ENCODE data around the gene ATXN7L1. TPM values are rescaled to one million over a fixed set of nuclear protein-coding genes. Genes with fewer than 3 reads are reported as not detected.

ATXN7L1 gene
- total RNA-seq, 1 experiment from 2014 or later = 38.5 TPM

DNA sequence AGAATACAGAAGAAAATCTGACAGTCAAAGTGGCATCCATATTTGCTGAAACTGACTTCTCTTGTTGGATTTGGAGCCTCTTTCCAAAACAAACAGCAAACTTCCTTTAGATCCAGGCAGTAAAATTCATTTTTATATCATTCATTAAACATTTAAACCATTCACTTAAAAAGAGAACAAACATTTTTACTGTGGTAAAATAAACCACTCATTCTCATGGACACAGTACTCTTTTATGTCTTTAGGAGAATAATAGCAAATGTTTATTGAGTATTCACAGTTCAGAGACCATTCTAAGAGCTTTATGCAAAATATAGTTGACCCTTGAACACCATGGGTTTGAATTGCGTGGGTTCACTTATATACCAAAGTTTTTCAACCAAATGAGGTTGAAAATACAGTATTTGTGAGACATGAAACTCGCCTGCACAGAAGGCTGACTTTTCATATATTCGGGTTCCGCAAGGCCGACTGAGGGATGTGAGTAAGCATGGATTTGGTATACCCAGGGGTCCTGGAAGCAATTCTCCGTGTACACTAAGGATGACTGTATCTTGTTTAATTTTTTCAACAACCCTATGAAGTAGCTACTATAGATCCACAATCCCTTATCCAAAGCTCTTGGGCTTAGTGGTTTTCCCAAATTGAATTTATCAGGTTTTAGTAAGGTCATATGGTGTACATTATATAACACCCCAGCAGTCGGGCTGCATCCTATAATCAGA, 49.1 kb downstream of the ATXN7L1 start:
- ATAC-seq (no peak), DNase-seq (ENCODE audit: low spot score) (no peak)
- no peak for TF ChIP-seq OVOL2 (CRISPR knock-in tag; IDR thresholded peaks at IDR 0.05; ENCODE audit: borderline replicate concordance)
- TF ChIP-seq CBFB (CRISPR knock-in tag; IDR thresholded peaks at IDR 0.05; ENCODE audit: low read depth) = no peak
- no peak for TF ChIP-seq MYBL2 (CRISPR knock-in tag; IDR thresholded peaks at IDR 0.05)
- TF ChIP-seq, protein P1, sequence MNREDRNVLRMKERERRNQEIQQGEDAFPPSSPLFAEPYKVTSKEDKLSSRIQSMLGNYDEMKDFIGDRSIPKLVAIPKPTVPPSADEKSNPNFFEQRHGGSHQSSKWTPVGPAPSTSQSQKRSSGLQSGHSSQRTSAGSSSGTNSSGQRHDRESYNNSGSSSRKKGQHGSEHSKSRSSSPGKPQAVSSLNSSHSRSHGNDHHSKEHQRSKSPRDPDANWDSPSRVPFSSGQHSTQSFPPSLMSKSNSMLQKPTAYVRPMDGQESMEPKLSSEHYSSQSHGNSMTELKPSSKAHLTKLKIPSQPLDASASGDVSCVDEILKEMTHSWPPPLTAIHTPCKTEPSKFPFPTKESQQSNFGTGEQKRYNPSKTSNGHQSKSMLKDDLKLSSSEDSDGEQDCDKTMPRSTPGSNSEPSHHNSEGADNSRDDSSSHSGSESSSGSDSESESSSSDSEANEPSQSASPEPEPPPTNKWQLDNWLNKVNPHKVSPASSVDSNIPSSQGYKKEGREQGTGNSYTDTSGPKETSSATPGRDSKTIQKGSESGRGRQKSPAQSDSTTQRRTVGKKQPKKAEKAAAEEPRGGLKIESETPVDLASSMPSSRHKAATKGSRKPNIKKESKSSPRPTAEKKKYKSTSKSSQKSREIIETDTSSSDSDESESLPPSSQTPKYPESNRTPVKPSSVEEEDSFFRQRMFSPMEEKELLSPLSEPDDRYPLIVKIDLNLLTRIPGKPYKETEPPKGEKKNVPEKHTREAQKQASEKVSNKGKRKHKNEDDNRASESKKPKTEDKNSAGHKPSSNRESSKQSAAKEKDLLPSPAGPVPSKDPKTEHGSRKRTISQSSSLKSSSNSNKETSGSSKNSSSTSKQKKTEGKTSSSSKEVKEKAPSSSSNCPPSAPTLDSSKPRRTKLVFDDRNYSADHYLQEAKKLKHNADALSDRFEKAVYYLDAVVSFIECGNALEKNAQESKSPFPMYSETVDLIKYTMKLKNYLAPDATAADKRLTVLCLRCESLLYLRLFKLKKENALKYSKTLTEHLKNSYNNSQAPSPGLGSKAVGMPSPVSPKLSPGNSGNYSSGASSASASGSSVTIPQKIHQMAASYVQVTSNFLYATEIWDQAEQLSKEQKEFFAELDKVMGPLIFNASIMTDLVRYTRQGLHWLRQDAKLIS (CRISPR knock-in tag; IDR thresholded peaks at IDR 0.05; ENCODE audit: borderline replicate concordance) = no peak
- TF ChIP-seq, protein P2, sequence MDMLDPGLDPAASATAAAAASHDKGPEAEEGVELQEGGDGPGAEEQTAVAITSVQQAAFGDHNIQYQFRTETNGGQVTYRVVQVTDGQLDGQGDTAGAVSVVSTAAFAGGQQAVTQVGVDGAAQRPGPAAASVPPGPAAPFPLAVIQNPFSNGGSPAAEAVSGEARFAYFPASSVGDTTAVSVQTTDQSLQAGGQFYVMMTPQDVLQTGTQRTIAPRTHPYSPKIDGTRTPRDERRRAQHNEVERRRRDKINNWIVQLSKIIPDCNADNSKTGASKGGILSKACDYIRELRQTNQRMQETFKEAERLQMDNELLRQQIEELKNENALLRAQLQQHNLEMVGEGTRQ (CRISPR knock-in tag; IDR thresholded peaks at IDR 0.05) = no peak
- TF ChIP-seq, protein P3, sequence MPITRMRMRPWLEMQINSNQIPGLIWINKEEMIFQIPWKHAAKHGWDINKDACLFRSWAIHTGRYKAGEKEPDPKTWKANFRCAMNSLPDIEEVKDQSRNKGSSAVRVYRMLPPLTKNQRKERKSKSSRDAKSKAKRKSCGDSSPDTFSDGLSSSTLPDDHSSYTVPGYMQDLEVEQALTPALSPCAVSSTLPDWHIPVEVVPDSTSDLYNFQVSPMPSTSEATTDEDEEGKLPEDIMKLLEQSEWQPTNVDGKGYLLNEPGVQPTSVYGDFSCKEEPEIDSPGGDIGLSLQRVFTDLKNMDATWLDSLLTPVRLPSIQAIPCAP (CRISPR knock-in tag; IDR thresholded peaks at IDR 0.05) = no peak
- TF ChIP-seq NR3C1 (CRISPR knock-in tag; conservative IDR thresholded peaks at IDR 0.05; ENCODE audit: low read depth) = no peak
- TF ChIP-seq, protein P4, sequence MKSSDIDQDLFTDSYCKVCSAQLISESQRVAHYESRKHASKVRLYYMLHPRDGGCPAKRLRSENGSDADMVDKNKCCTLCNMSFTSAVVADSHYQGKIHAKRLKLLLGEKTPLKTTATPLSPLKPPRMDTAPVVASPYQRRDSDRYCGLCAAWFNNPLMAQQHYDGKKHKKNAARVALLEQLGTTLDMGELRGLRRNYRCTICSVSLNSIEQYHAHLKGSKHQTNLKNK (CRISPR knock-in tag; IDR thresholded peaks at IDR 0.05) = no peak
- no peak overlapping the region for H3K27ac Mint-ChIP-seq
- H3K27me3 Mint-ChIP-seq (ENCODE audit: low read depth) = no peaks in the 10 kb centered on the region
- CTCF ChIA-PET = no interaction called here
- peaks cover 50% of the 10 kb centered on the region for H3K4me1 Mint-ChIP-seq
- H3K9me3 Mint-ChIP-seq = no peaks in the 10 kb centered on the region
- H3K4me3 Mint-ChIP-seq = no peak overlapping the region
- no peaks in the 10 kb centered on the region for H3K36me3 Mint-ChIP-seq
- POLR2A ChIA-PET = no interaction called here

DNA sequence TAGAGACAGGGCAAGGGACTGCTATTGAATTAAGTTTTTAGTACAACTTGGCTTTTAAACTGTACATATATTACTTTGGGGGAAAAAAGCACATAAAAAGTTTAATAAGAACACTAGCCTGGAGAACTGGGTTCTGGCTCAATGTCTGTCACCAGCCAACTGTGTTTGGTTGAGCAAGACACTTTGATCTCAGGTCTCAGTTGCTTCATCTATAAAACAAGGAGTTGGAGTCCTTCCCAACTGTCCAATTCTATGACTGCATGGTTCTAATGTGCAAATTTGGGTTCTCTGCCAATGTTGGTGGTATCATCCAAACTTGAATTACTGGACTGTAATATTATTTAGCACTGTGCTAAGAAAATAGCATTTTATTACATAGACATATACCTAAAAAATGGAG, 50.3 kb downstream of the ATXN7L1 start:
- CTCF ChIA-PET = interaction anchor here (0.5 kb wide), 1 partner anchor 74 kb away, joined by 3 read pairs; no protein-coding TSS in a partner anchor
- H3K27me3 Mint-ChIP-seq (ENCODE audit: low read depth) = no peaks in the 10 kb centered on the region
- H3K27ac Mint-ChIP-seq = no peak overlapping the region
- POLR2A ChIA-PET = no interaction called here
- DNase-seq (ENCODE audit: low spot score) (no peak), ATAC-seq (no peak)
- peaks cover 38% of the 10 kb centered on the region for H3K4me1 Mint-ChIP-seq
- H3K9me3 Mint-ChIP-seq = no peaks in the 10 kb centered on the region
- no peak overlapping the region for H3K4me3 Mint-ChIP-seq
- no peaks in the 10 kb centered on the region; the same call in 1 of the 2 replicates for H3K36me3 Mint-ChIP-seq
- TF ChIP-seq, protein P5, sequence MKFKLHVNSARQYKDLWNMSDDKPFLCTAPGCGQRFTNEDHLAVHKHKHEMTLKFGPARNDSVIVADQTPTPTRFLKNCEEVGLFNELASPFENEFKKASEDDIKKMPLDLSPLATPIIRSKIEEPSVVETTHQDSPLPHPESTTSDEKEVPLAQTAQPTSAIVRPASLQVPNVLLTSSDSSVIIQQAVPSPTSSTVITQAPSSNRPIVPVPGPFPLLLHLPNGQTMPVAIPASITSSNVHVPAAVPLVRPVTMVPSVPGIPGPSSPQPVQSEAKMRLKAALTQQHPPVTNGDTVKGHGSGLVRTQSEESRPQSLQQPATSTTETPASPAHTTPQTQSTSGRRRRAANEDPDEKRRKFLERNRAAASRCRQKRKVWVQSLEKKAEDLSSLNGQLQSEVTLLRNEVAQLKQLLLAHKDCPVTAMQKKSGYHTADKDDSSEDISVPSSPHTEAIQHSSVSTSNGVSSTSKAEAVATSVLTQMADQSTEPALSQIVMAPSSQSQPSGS (CRISPR knock-in tag; IDR thresholded peaks at IDR 0.05; ENCODE audit: borderline replicate concordance, low read depth) = no peak
- TF ChIP-seq, protein P6, sequence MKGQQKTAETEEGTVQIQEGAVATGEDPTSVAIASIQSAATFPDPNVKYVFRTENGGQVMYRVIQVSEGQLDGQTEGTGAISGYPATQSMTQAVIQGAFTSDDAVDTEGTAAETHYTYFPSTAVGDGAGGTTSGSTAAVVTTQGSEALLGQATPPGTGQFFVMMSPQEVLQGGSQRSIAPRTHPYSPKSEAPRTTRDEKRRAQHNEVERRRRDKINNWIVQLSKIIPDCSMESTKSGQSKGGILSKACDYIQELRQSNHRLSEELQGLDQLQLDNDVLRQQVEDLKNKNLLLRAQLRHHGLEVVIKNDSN (CRISPR knock-in tag; IDR thresholded peaks at IDR 0.05) = no peak
- TF ChIP-seq, protein P7, sequence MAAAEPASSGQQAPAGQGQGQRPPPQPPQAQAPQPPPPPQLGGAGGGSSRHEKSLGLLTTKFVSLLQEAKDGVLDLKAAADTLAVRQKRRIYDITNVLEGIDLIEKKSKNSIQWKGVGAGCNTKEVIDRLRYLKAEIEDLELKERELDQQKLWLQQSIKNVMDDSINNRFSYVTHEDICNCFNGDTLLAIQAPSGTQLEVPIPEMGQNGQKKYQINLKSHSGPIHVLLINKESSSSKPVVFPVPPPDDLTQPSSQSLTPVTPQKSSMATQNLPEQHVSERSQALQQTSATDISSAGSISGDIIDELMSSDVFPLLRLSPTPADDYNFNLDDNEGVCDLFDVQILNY (CRISPR knock-in tag; IDR thresholded peaks at IDR 0.05) = no peak
- no peak for TF ChIP-seq TEAD4 (CRISPR knock-in tag; IDR thresholded peaks at IDR 0.05)
- no peak for TF ChIP-seq NFATC4 (CRISPR knock-in tag; IDR thresholded peaks at IDR 0.05)
- TF ChIP-seq ZNF219 (CRISPR knock-in tag; IDR thresholded peaks at IDR 0.05; ENCODE audit: borderline replicate concordance) = no peak
- TF ChIP-seq ETV6 (CRISPR knock-in tag; IDR thresholded peaks at IDR 0.05) = no peak
- TF ChIP-seq ZBTB21 (CRISPR knock-in tag; IDR thresholded peaks at IDR 0.05; ENCODE audit: borderline replicate concordance) = no peak
- TF ChIP-seq, protein P8, sequence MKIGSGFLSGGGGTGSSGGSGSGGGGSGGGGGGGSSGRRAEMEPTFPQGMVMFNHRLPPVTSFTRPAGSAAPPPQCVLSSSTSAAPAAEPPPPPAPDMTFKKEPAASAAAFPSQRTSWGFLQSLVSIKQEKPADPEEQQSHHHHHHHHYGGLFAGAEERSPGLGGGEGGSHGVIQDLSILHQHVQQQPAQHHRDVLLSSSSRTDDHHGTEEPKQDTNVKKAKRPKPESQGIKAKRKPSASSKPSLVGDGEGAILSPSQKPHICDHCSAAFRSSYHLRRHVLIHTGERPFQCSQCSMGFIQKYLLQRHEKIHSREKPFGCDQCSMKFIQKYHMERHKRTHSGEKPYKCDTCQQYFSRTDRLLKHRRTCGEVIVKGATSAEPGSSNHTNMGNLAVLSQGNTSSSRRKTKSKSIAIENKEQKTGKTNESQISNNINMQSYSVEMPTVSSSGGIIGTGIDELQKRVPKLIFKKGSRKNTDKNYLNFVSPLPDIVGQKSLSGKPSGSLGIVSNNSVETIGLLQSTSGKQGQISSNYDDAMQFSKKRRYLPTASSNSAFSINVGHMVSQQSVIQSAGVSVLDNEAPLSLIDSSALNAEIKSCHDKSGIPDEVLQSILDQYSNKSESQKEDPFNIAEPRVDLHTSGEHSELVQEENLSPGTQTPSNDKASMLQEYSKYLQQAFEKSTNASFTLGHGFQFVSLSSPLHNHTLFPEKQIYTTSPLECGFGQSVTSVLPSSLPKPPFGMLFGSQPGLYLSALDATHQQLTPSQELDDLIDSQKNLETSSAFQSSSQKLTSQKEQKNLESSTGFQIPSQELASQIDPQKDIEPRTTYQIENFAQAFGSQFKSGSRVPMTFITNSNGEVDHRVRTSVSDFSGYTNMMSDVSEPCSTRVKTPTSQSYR (CRISPR knock-in tag; IDR thresholded peaks at IDR 0.05) = no peak
- no peak for TF ChIP-seq MXD4 (CRISPR knock-in tag; IDR thresholded peaks at IDR 0.05; ENCODE audit: borderline replicate concordance)
